HG02763 (cell line): ENCODE data around the gene SCAMP2.

Experiments used
- ATAC-seq: cut with Tn5 transposase; IDR thresholded peaks from one replicate; pipeline ENCODE4 v1.9.1; 2021; ENCODE audit warnings: mild to moderate bottlenecking, moderate library complexity; ENCODE audit not compliant: unreplicated experiment

Gene SCAMP2

GRCh38 chr15:74839526-74840395 is 33.4 kb downstream of the SCAMP2 start:
- no peak for ATAC-seq

- no peak for ATAC-seq
Observed at GRCh38 chr15:74838746-74839525, 34.2 kb downstream of the SCAMP2 start.

GRCh38 chr15:74838137-74838516 is 35.0 kb downstream of the SCAMP2 start:
- no peak for ATAC-seq

- ATAC-seq = no peak
Observed at GRCh38 chr15:74837482-74838136, 35.6 kb downstream of the SCAMP2 start.

- no peak for ATAC-seq
Observed at GRCh38 chr15:74836846-74837245, 36.3 kb downstream of the SCAMP2 start.

- no peak for ATAC-seq
Observed at GRCh38 chr15:74835312-74835823, 37.8 kb downstream of the SCAMP2 start.

GRCh38 chr15:74833376-74834107 is 39.6 kb downstream of the SCAMP2 start:
- no peak for ATAC-seq

- no peak for ATAC-seq
Observed at GRCh38 chr15:74832826-74833225, 40.3 kb downstream of the SCAMP2 start.

- ATAC-seq = no peak
Observed at GRCh38 chr15:74831813-74832495, 41.2 kb downstream of the SCAMP2 start.

- ATAC-seq = no peak
Observed at GRCh38 chr15:74830868-74831267, 42.3 kb downstream of the SCAMP2 start.

GRCh38 chr15:74829991-74830390 is 43.2 kb downstream of the SCAMP2 start:
- ATAC-seq = no peak

GRCh38 chr15:74829486-74829885 is 43.7 kb downstream of the SCAMP2 start:
- ATAC-seq = no peak

GRCh38 chr15:74828835-74829234 is 44.3 kb downstream of the SCAMP2 start:
- no peak for ATAC-seq

GRCh38 chr15:74827614-74828013 is 45.6 kb downstream of the SCAMP2 start:
- no peak for ATAC-seq

- ATAC-seq = no peak
Observed at GRCh38 chr15:74826921-74827320, 46.2 kb downstream of the SCAMP2 start.

- ATAC-seq = no peak
Observed at GRCh38 chr15:74826364-74826819, 46.8 kb downstream of the SCAMP2 start, which contains the start of gene CPLX3. TSS of gene CPLX3 (plus strand) at chr15:74826627. CDS start at chr15:74826704, 77 bp downstream.

- no peak for ATAC-seq
Observed at GRCh38 chr15:74825866-74826265, 47.3 kb downstream of the SCAMP2 start.

- no peak for ATAC-seq
Observed at GRCh38 chr15:74824976-74825375, 48.2 kb downstream of the SCAMP2 start.

- ATAC-seq = no peak
Observed at GRCh38 chr15:74823324-74823723, 49.8 kb downstream of the SCAMP2 start.

- ATAC-seq = no peak
Observed at GRCh38 chr15:74822233-74822632, 50.9 kb downstream of the SCAMP2 start.
